ENCODE results near the gene TMEM179B. TPM values are rescaled to one million over a fixed set of nuclear protein-coding genes. Genes with fewer than 3 reads are reported as not detected.
A peak's percentile ranks its signal among the peaks of the same experiment; 100 is the strongest.

TMEM179B gene
- total and polyA plus RNA-seq, 9 of the 15 experiments (the other 6 are each of a cell fraction or from before 2014, with no cell fraction given), result 27.7 to 105 (median 37.0) TPM

DNA sequence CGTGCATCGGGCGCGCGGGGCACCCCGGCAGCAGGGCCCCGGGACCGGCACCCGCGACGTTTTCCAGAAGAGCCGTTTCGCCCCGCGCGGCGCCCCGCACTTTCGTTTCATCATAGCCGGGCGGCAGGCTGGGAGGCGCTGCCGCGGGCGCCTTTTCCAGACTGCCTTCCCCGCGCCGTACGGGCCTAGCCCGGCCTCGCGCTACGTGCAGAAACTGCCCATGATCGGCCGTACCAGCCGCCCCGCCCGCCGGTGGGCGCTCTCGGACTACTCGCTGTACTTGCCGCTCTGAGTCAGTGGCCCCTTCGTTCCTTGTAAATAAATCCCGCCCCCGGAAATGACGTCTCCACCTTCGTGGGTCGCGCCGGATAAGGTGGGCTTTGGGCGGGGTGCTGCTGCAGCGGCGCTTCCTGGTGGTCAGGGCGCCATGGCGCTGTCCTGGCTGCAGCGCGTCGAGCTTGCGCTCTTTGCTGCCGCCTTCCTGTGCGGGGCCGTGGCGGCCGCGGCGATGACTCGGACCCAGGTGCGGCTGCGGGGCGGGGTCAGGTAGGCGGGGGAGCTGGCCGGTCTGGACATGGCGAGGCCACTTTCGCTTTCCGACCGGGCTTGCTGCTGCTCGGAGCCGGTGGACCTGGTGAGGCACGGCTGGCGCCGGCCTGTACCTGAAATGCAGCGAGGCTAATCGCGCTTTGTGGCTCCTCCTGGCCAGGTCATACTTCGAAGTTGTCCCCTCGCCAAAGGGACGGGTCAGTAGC, at the start of gene TMEM179B (continued):
- no peak for TF ChIP-seq POU5F1 (IDR thresholded peaks at IDR 0.05; ENCODE audit: borderline replicate concordance, low read depth, low read length, partially characterized antibody)
- TF ChIP-seq, protein P1, sequence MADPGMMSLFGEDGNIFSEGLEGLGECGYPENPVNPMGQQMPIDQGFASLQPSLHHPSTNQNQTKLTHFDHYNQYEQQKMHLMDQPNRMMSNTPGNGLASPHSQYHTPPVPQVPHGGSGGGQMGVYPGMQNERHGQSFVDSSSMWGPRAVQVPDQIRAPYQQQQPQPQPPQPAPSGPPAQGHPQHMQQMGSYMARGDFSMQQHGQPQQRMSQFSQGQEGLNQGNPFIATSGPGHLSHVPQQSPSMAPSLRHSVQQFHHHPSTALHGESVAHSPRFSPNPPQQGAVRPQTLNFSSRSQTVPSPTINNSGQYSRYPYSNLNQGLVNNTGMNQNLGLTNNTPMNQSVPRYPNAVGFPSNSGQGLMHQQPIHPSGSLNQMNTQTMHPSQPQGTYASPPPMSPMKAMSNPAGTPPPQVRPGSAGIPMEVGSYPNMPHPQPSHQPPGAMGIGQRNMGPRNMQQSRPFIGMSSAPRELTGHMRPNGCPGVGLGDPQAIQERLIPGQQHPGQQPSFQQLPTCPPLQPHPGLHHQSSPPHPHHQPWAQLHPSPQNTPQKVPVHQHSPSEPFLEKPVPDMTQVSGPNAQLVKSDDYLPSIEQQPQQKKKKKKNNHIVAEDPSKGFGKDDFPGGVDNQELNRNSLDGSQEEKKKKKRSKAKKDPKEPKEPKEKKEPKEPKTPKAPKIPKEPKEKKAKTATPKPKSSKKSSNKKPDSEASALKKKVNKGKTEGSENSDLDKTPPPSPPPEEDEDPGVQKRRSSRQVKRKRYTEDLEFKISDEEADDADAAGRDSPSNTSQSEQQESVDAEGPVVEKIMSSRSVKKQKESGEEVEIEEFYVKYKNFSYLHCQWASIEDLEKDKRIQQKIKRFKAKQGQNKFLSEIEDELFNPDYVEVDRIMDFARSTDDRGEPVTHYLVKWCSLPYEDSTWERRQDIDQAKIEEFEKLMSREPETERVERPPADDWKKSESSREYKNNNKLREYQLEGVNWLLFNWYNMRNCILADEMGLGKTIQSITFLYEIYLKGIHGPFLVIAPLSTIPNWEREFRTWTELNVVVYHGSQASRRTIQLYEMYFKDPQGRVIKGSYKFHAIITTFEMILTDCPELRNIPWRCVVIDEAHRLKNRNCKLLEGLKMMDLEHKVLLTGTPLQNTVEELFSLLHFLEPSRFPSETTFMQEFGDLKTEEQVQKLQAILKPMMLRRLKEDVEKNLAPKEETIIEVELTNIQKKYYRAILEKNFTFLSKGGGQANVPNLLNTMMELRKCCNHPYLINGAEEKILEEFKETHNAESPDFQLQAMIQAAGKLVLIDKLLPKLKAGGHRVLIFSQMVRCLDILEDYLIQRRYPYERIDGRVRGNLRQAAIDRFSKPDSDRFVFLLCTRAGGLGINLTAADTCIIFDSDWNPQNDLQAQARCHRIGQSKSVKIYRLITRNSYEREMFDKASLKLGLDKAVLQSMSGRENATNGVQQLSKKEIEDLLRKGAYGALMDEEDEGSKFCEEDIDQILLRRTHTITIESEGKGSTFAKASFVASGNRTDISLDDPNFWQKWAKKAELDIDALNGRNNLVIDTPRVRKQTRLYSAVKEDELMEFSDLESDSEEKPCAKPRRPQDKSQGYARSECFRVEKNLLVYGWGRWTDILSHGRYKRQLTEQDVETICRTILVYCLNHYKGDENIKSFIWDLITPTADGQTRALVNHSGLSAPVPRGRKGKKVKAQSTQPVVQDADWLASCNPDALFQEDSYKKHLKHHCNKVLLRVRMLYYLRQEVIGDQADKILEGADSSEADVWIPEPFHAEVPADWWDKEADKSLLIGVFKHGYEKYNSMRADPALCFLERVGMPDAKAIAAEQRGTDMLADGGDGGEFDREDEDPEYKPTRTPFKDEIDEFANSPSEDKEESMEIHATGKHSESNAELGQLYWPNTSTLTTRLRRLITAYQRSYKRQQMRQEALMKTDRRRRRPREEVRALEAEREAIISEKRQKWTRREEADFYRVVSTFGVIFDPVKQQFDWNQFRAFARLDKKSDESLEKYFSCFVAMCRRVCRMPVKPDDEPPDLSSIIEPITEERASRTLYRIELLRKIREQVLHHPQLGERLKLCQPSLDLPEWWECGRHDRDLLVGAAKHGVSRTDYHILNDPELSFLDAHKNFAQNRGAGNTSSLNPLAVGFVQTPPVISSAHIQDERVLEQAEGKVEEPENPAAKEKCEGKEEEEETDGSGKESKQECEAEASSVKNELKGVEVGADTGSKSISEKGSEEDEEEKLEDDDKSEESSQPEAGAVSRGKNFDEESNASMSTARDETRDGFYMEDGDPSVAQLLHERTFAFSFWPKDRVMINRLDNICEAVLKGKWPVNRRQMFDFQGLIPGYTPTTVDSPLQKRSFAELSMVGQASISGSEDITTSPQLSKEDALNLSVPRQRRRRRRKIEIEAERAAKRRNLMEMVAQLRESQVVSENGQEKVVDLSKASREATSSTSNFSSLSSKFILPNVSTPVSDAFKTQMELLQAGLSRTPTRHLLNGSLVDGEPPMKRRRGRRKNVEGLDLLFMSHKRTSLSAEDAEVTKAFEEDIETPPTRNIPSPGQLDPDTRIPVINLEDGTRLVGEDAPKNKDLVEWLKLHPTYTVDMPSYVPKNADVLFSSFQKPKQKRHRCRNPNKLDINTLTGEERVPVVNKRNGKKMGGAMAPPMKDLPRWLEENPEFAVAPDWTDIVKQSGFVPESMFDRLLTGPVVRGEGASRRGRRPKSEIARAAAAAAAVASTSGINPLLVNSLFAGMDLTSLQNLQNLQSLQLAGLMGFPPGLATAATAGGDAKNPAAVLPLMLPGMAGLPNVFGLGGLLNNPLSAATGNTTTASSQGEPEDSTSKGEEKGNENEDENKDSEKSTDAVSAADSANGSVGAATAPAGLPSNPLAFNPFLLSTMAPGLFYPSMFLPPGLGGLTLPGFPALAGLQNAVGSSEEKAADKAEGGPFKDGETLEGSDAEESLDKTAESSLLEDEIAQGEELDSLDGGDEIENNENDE (IDR thresholded peaks at IDR 0.05; ENCODE audit: low read depth, low read length), result no peak
- TF ChIP-seq ZNF41 (CRISPR knock-in tag; conservative IDR thresholded peaks at IDR 0.05), result no peak
- no peak for TF ChIP-seq ZC3H11A (IDR thresholded peaks at IDR 0.05; ENCODE audit: low read depth, low read length)
- TF ChIP-seq ATF7 (IDR thresholded peaks at IDR 0.05), result peak; percentile 91
- no peak for TF ChIP-seq TGIF2 (CRISPR knock-in tag; IDR thresholded peaks at IDR 0.05)
- TF ChIP-seq TAF9B (IDR thresholded peaks at IDR 0.05; ENCODE audit: partially characterized antibody), result peak; percentile 64
- TF ChIP-seq NCOA4 (IDR thresholded peaks at IDR 0.05; ENCODE audit: partially characterized antibody), result no peak
- TF ChIP-seq, protein P2, sequence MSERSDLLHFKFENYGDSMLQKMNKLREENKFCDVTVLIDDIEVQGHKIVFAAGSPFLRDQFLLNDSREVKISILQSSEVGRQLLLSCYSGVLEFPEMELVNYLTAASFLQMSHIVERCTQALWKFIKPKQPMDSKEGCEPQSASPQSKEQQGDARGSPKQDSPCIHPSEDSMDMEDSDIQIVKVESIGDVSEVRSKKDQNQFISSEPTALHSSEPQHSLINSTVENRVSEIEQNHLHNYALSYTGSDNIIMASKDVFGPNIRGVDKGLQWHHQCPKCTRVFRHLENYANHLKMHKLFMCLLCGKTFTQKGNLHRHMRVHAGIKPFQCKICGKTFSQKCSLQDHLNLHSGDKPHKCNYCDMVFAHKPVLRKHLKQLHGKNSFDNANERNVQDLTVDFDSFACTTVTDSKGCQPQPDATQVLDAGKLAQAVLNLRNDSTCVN (CRISPR knock-in tag; IDR thresholded peaks at IDR 0.05), result no peak
- no peak for TF ChIP-seq GATA2 (CRISPR knock-in tag; IDR thresholded peaks at IDR 0.05)
- TF ChIP-seq ZBTB1 (CRISPR knock-in tag; IDR thresholded peaks at IDR 0.05; ENCODE audit: borderline replicate concordance, low read depth), result peak; percentile 38
- peak; percentile 85; the same call in 1 of the 2 replicates for TF ChIP-seq DNMT1 (IDR thresholded peaks at IDR 0.05)
- TF ChIP-seq BRD9 (IDR thresholded peaks at IDR 0.05; ENCODE audit: low read depth, partially characterized antibody), result no peak
- TF ChIP-seq, protein P3, sequence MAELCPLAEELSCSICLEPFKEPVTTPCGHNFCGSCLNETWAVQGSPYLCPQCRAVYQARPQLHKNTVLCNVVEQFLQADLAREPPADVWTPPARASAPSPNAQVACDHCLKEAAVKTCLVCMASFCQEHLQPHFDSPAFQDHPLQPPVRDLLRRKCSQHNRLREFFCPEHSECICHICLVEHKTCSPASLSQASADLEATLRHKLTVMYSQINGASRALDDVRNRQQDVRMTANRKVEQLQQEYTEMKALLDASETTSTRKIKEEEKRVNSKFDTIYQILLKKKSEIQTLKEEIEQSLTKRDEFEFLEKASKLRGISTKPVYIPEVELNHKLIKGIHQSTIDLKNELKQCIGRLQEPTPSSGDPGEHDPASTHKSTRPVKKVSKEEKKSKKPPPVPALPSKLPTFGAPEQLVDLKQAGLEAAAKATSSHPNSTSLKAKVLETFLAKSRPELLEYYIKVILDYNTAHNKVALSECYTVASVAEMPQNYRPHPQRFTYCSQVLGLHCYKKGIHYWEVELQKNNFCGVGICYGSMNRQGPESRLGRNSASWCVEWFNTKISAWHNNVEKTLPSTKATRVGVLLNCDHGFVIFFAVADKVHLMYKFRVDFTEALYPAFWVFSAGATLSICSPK (IDR thresholded peaks at IDR 0.05; ENCODE audit: borderline replicate concordance), result no peak
